HG03060 (cell line): Measurements from ENCODE around the gene HACD2.

Source experiments
- ATAC-seq: cut with Tn5 transposase; IDR thresholded peaks from one replicate; pipeline ENCODE4 v1.9.1; 2021; ENCODE audit warnings: low read depth, moderate number of reproducible peaks; ENCODE audit not compliant: unreplicated experiment

Gene HACD2

DNA sequence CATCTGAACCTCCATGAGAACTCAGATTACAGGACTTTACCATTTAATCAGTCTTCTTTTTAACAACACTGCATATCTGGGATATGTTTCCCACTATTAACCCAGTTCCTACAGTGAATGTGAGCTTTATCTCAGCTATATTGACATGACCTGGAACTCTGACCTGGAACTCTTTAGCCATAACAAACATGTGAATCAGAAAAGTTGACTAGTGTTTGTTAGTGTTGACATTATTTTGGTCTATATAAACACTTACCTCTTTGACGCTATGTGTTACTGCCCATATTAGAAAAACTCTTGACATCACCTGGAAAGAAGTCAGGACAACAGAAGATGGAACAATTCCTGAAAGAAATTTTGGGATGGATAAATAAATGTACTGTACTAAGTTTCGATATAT lies 56.7 kb downstream of the HACD2 start:
- ATAC-seq = no peak

GRCh38 chr3:123527046-123527445 lies 57.8 kb downstream of the HACD2 start:
- ATAC-seq = no peak

GRCh38 chr3:123526474-123526873 lies 58.4 kb downstream of the HACD2 start:
- no peak for ATAC-seq

DNA sequence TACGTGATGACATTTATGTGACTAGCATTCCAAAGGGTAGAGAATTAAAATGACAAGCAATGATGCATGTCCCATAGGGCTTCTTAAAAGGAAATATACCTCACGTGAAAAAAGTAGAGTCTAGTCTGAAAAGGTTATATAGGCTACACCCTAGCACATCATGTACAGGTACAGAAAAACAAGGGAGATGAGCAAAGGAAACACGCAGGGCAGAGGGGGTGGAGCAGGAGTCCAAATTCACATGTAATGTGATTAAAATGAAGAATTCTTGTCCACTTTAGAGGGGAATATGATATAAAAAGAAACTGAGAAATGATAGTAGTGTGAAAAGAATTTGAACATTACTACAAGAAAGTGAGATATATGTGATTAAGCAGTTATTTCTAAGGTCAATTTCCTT lies 59.4 kb downstream of the HACD2 start:
- ATAC-seq = no peak

GRCh38 chr3:123524981-123525380 lies 59.9 kb downstream of the HACD2 start:
- ATAC-seq = no peak

DNA sequence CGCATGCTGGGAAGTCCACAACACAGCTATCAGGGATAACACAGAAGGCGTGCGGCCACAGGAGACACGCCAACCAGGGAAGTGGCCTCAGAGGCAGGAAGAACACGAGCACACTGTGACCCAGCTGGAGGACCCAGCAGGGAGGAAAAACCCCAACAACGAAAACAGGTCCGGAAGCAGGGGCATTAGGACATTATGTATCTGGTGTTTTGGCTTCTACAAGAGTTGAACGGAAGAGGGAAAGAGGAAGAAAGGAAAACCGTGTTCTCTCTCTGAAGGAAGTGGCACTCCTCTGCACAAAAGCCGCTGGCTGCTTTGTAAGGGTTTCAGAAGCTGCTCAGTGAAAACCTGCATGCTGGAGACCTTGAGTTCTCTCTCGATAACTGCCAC lies 61.8 kb downstream of the HACD2 start:
- ATAC-seq = no peak

- ATAC-seq = no peak
Measured at GRCh38 chr3:123522320-123523022, 62.4 kb downstream of the HACD2 start.

DNA sequence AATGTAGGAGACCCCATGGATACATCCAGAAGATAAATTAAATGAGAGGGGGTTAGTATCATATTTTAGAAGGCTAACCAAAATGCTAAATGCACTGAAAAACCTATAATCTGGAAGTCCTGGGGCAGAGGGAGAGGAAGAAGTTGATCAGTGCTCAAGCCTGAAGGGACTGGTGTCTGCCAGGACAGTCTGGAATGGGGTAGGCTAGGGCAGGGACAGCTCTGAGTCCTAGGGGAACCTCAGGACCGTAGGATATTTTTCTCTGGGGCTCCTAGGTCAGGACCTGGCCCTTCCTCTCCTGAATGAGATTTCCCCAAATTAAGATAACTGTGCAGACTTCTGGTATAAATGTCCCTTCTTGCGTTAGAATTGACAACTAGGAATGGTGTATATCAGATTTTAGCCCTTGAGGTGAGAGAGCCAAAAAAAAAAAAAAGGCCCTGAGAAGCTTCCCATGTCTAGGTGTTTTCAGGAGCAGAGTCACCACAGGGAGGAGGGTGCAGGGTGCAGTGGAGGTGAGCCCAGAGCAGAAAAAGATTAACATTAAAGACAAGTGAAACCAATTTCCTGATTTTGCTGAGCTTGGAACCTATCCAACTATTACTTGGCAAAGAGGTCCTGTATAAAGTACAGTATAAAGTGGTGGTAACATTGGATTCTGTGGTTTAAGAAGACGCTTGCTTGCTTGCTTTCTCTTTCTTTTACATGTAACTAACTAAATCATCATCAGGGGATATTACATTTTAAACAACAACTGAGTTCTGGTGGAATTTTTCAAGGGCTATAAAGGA lies 63.5 kb downstream of the HACD2 start:
- ATAC-seq = no peak

DNA sequence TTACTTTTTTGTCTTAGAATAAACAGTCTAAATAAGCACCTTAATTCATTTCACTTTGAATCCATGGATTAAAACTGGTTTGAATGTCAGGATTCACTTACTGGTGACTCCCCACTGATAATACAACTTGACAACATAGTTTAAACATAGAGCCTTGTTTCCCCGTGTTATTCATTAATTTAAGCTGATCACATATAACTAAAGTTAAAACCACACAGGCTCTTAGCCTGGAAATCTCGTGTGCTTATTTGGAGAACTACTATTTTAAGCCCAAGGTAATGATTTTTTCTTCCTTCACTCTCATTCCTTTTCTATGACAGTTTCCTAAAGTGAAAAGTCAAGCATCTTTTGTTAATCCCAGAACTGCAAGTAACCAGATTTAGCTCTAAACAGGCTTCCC lies 64.2 kb downstream of the HACD2 start:
- ATAC-seq = no peak

DNA sequence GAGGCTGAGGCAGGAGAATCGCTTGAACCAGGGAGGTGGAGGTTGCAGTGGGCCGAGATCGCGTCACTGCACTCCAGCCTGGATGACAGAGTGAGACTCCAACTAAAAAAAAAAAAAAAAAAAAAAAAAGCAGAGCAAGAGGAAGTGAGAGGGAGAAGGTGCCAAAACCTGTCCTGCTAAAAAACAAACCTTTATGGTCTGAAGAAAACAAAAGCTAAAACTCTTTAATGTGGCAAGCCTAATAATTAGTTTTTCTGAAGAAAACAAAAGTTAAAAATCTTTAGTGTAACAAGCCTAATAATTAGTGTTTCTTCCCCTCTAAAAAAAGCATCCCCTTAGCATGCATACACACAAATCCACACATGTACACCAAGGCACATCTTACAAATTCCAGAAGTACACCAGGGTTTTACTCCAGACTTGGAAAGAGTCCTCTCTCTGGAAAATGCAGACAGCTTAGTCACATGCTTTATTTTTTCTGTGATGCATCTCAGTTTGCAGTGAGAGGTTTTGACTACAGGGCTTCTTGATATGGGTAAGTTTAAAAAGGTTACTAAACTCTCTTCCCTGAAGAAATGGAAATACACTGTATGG lies 65.9 kb downstream of the HACD2 start:
- ATAC-seq = no peak

DNA sequence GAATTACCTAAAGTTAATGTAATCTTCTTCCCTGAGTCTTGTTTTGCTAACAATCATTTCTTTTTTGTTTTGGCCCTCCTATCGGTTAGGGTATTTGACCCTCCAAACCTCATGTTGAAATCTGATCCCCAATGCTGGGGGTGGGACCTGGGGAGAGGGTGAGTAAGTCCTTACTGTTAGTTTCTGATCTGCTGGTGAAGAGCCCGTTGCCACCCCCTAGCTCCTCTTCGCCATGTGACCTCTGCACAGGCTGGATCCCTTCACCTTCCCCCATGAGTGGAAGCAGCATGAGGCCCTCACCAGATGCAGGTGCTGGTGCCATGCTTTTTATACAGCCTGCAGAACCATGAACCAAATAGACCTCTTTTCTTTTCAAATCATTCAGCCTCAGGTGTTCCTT lies 73.1 kb downstream of the HACD2 start:
- no peak for ATAC-seq

DNA sequence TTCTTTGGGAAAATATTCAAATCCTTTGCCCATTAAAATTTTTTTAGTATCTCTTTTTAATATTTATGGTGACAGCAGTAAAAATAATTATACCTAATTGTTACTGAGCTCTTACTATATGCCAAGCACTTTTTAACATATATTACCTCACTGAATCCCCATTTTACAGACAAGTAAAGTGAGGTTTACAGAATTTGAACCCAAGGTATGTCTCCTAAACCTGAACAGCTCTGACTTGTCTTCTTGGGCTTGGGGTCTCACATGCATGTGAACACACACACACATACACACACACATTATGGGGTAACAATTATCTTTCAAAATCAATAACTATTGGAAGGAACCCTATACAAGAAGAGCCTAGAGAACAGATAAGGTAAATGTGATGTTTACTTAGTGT lies 73.8 kb downstream of the HACD2 start:
- ATAC-seq = no peak

DNA sequence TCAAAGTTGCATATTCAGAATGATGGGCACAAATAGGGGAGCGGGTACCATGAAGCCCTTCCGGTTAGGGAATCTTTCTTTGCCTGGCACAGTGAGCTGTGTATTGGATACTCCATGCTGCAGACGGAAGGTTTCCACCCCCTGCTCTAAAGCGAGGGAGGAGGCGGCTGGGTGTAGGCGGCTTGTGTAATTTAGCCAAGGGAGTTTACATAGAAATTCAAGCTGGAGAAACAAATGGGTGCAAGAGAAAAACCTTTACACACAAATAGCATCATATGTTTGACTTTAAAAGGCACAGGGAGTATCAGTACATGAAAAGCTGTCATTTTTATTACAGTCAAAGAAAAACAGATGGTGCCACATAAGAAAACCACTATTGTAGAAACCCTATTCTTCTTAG lies 76.7 kb downstream of the HACD2 start:
- ATAC-seq = no peak

DNA sequence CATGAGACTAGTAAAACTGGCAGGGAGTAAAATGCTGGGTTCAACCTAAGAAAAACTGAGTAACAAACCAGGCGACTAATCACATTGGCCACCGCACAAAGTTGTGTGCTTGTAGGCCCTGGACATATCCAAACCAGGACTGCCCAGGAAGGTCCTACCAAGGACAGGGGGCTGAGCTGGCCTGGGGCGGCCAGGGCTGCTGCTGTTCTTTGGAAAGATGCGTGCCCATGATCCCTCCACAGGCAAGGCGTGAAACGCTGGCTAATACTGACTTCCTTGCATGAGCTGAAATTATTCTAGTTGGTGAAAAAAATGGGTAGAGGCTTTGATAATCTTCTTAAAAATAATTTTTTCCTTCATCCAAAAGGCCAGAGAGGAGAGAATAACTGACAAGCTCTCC lies 79.0 kb downstream of the HACD2 start:
- ATAC-seq = no peak

DNA sequence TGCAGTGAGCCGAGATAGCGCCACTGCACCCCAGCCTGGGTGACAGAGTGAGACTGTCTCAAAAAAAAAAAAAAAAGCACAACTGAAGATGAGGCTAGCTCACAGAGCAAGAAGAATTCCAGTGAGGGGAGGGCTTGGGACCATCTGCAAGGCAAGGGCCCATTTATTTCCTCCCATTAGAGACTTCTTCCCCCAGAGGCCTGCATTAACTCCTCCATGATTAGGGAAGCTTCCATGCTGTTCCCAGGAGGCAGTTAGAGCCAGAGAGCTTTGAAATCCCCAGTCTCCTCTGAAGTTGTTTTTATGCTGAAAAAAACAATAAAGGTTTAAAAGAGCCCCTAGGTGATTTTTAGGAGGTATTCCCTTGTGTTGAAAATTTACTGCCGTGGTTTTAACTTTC lies 81.7 kb downstream of the HACD2 start:
- no peak for ATAC-seq

GRCh38 chr3:123499322-123499721 lies 85.5 kb downstream of the HACD2 start:
- no peak for ATAC-seq

- ATAC-seq = no peak
Measured at GRCh38 chr3:123498761-123499160, 86.1 kb downstream of the HACD2 start.

GRCh38 chr3:123493912-123494311 lies 90.9 kb downstream of the HACD2 start:
- no peak for ATAC-seq

- ATAC-seq = no peak
Measured at GRCh38 chr3:123491966-123492587, 92.8 kb downstream of the HACD2 start.

DNA sequence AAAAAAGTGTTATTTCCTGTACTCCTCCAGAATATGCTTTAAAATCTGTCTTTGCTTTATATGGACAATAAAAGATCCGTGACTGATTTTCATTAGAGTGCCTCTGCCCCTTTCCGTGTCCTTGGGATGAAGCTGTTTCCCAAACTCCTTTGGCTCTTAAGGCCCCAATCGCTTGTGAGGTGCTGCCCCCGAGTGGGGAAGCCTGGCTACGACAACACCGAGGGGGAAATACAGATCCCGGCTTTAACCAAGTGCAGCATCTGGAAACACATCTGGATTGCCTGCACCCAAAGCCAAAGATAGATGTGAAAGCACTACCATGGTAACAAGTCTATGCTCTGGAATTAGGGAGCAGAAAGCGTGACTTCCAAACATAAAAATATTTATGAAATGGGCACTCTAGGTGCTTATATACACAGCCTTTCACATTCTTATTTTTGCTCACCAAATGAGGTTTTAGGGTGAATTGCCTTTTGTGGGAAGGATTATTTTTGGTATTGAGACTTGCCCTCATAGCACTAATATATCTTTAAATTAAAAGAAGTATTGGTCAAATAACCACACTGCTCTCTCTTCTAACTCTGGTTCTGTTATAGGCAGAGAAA lies 95.4 kb downstream of the HACD2 start:
- ATAC-seq = no peak
